ENCODE results near the gene SLC9B2.

Gene SLC9B2

DNA sequence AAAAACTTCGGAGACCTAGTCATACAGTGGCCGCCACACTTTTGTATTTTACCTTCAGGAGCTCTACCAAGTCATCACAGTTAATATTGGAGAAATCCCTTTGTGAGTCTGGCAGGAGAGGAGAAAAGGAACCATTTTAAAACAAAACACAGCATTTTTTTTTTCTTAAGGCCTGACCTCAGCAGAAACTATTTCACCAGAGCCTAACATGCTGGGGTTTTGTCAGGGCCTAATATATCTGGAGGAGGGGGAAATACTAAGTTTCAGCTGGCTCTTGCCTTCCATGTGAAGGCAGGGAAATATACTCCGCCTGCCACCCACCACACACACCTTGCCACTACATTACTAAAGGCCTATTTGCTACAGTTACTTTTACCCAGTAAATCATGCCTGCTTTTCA, 49.6 kb upstream of the SLC9B2 start (continued):
- TF ChIP-seq, protein P1, sequence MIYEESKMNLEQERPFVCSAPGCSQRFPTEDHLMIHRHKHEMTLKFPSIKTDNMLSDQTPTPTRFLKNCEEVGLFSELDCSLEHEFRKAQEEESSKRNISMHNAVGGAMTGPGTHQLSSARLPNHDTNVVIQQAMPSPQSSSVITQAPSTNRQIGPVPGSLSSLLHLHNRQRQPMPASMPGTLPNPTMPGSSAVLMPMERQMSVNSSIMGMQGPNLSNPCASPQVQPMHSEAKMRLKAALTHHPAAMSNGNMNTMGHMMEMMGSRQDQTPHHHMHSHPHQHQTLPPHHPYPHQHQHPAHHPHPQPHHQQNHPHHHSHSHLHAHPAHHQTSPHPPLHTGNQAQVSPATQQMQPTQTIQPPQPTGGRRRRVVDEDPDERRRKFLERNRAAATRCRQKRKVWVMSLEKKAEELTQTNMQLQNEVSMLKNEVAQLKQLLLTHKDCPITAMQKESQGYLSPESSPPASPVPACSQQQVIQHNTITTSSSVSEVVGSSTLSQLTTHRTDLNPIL (CRISPR knock-in tag; IDR thresholded peaks at IDR 0.05; ENCODE audit: low read depth), result no peak

DNA sequence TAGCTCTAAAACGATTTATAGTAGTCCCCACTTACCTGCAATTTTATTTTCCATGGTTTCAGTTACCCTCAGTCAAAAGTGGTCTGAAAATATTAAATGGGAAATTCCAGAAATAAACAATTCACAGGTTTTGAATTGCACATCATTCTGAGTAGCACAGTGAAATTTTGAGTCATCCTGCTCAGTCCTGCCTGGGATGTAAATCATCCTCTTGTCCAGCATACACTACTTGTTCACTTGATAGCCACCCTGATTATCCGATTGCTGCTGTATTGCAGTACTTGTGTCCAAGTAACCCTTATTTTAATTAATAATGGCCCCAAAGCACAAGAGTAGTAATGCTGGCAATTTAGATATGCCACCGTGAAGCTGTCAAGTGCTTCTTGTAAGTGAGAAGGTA, 46.6 kb upstream of the SLC9B2 start:
- ATAC-seq, result no peak

DNA sequence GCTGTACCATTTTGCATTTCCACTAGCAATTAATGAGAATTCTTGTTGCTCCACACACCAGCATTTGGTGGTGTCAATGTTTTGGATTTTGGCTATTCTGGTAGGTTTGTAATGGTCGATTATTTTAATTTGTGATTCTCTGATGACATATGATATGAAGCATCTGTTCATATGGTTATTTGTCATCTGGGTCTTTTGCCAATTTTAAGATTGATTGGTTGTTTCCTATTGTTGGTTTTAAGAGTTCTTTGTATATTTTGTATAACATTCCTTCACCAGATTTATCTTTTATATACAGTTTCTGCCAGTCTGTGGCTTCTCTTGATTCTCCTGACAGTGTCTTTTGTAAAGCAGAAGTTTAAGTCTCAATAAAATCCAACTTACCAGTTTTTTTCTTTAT, 41.6 kb upstream of the SLC9B2 start:
- no peak for ATAC-seq
- TF ChIP-seq, protein P2, sequence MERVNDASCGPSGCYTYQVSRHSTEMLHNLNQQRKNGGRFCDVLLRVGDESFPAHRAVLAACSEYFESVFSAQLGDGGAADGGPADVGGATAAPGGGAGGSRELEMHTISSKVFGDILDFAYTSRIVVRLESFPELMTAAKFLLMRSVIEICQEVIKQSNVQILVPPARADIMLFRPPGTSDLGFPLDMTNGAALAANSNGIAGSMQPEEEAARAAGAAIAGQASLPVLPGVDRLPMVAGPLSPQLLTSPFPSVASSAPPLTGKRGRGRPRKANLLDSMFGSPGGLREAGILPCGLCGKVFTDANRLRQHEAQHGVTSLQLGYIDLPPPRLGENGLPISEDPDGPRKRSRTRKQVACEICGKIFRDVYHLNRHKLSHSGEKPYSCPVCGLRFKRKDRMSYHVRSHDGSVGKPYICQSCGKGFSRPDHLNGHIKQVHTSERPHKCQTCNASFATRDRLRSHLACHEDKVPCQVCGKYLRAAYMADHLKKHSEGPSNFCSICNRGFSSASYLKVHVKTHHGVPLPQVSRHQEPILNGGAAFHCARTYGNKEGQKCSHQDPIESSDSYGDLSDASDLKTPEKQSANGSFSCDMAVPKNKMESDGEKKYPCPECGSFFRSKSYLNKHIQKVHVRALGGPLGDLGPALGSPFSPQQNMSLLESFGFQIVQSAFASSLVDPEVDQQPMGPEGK (CRISPR knock-in tag; IDR thresholded peaks at IDR 0.05; ENCODE audit: borderline replicate concordance), result no peak
- TF ChIP-seq, protein P3, sequence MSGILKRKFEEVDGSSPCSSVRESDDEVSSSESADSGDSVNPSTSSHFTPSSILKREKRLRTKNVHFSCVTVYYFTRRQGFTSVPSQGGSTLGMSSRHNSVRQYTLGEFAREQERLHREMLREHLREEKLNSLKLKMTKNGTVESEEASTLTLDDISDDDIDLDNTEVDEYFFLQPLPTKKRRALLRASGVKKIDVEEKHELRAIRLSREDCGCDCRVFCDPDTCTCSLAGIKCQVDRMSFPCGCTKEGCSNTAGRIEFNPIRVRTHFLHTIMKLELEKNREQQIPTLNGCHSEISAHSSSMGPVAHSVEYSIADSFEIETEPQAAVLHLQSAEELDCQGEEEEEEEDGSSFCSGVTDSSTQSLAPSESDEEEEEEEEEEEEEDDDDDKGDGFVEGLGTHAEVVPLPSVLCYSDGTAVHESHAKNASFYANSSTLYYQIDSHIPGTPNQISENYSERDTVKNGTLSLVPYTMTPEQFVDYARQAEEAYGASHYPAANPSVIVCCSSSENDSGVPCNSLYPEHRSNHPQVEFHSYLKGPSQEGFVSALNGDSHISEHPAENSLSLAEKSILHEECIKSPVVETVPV (CRISPR knock-in tag; IDR thresholded peaks at IDR 0.05), result no peak
- TF ChIP-seq, protein P4, sequence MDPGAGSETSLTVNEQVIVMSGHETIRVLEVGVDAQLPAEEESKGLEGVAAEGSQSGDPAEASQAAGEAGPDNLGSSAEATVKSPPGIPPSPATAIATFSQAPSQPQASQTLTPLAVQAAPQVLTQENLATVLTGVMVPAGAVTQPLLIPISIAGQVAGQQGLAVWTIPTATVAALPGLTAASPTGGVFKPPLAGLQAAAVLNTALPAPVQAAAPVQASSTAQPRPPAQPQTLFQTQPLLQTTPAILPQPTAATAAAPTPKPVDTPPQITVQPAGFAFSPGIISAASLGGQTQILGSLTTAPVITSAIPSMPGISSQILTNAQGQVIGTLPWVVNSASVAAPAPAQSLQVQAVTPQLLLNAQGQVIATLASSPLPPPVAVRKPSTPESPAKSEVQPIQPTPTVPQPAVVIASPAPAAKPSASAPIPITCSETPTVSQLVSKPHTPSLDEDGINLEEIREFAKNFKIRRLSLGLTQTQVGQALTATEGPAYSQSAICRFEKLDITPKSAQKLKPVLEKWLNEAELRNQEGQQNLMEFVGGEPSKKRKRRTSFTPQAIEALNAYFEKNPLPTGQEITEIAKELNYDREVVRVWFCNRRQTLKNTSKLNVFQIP (CRISPR knock-in tag; IDR thresholded peaks at IDR 0.05; ENCODE audit: borderline replicate concordance, low read depth), result no peak
- TF ChIP-seq ESRRG (CRISPR knock-in tag; IDR thresholded peaks at IDR 0.05) (no peak), ZNF565 (CRISPR knock-in tag; conservative IDR thresholded peaks at IDR 0.05; ENCODE audit: low read depth) (no peak), RARB (CRISPR knock-in tag; IDR thresholded peaks at IDR 0.05) (no peak), OSR1 (CRISPR knock-in tag; IDR thresholded peaks at IDR 0.05) (no peak), ZFP3 (CRISPR knock-in tag; IDR thresholded peaks at IDR 0.05) (no peak), ISL1 (CRISPR knock-in tag; IDR thresholded peaks at IDR 0.05) (no peak), ZNF8 (CRISPR knock-in tag; IDR thresholded peaks at IDR 0.05) (no peak), ZNF70 (CRISPR knock-in tag; IDR thresholded peaks at IDR 0.05) (no peak), ZC3H10 (CRISPR knock-in tag; IDR thresholded peaks at IDR 0.05) (no peak), TCF4 (CRISPR knock-in tag; IDR thresholded peaks at IDR 0.05; ENCODE audit: borderline replicate concordance) (no peak), CSDC2 (CRISPR knock-in tag; IDR thresholded peaks at IDR 0.05) (no peak), BACH2 (CRISPR knock-in tag; IDR thresholded peaks at IDR 0.05; ENCODE audit: borderline replicate concordance) (no peak), ZFP30 (CRISPR knock-in tag; IDR thresholded peaks at IDR 0.05) (no peak), SNAI2 (CRISPR knock-in tag; IDR thresholded peaks at IDR 0.05) (no peak), PPARA (CRISPR knock-in tag; IDR thresholded peaks at IDR 0.05; ENCODE audit: borderline replicate concordance) (no peak), GLIS3 (CRISPR knock-in tag; IDR thresholded peaks at IDR 0.05) (no peak)

More for the DNA sequence above, 46.6 kb upstream of the SLC9B2 start:
- TF ChIP-seq ESRRG (CRISPR knock-in tag; IDR thresholded peaks at IDR 0.05), result no peak
- no peak for TF ChIP-seq ISL1 (CRISPR knock-in tag; IDR thresholded peaks at IDR 0.05)
- TF ChIP-seq, protein P3 (CRISPR knock-in tag; IDR thresholded peaks at IDR 0.05), result no peak
- no peak for TF ChIP-seq ZFP3 (CRISPR knock-in tag; IDR thresholded peaks at IDR 0.05)
- TF ChIP-seq ZFP30 (CRISPR knock-in tag; IDR thresholded peaks at IDR 0.05), result no peak
- TF ChIP-seq, protein P5, sequence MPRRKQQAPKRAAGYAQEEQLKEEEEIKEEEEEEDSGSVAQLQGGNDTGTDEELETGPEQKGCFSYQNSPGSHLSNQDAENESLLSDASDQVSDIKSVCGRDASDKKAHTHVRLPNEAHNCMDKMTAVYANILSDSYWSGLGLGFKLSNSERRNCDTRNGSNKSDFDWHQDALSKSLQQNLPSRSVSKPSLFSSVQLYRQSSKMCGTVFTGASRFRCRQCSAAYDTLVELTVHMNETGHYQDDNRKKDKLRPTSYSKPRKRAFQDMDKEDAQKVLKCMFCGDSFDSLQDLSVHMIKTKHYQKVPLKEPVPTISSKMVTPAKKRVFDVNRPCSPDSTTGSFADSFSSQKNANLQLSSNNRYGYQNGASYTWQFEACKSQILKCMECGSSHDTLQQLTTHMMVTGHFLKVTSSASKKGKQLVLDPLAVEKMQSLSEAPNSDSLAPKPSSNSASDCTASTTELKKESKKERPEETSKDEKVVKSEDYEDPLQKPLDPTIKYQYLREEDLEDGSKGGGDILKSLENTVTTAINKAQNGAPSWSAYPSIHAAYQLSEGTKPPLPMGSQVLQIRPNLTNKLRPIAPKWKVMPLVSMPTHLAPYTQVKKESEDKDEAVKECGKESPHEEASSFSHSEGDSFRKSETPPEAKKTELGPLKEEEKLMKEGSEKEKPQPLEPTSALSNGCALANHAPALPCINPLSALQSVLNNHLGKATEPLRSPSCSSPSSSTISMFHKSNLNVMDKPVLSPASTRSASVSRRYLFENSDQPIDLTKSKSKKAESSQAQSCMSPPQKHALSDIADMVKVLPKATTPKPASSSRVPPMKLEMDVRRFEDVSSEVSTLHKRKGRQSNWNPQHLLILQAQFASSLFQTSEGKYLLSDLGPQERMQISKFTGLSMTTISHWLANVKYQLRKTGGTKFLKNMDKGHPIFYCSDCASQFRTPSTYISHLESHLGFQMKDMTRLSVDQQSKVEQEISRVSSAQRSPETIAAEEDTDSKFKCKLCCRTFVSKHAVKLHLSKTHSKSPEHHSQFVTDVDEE (CRISPR knock-in tag; IDR thresholded peaks at IDR 0.05), result no peak
- no peak for TF ChIP-seq ZC3H10 (CRISPR knock-in tag; IDR thresholded peaks at IDR 0.05)
- no peak for TF ChIP-seq CSDC2 (CRISPR knock-in tag; IDR thresholded peaks at IDR 0.05)
- no peak for TF ChIP-seq BACH2 (CRISPR knock-in tag; IDR thresholded peaks at IDR 0.05; ENCODE audit: borderline replicate concordance)
- TF ChIP-seq ZNF565 (CRISPR knock-in tag; conservative IDR thresholded peaks at IDR 0.05; ENCODE audit: low read depth), result no peak
- TF ChIP-seq TCF4 (CRISPR knock-in tag; IDR thresholded peaks at IDR 0.05; ENCODE audit: borderline replicate concordance), result no peak
- TF ChIP-seq ZNF8 (CRISPR knock-in tag; IDR thresholded peaks at IDR 0.05), result no peak
- TF ChIP-seq OSR1 (CRISPR knock-in tag; IDR thresholded peaks at IDR 0.05), result no peak
- no peak for TF ChIP-seq PPARA (CRISPR knock-in tag; IDR thresholded peaks at IDR 0.05; ENCODE audit: borderline replicate concordance)
- TF ChIP-seq ZNF70 (CRISPR knock-in tag; IDR thresholded peaks at IDR 0.05), result no peak
- TF ChIP-seq, protein P4 (CRISPR knock-in tag; IDR thresholded peaks at IDR 0.05; ENCODE audit: borderline replicate concordance, low read depth), result no peak

Measured in SK-N-SH treated with all-trans-retinoic acid at 6 μM for 48 hours (cell line).